Stimulated activated CD8-positive, alpha-beta memory T cell treated with anti-CD3 and anti-CD28 coated beads, Interleukin-4, amount 100 ng/mL, for 48 hours (primary cell): Measurements from ENCODE around the gene CDK17.
"Not testable (repeated sequence)": the region's sequence is repeated elsewhere in the genome, so short reads cannot be mapped to it uniquely, and the experiment has no call there.

Experiments
- DNase-seq: peaks from one replicate; pipeline ENCODE4 v3.0.0-alpha.2; 2020

The CDK17 gene

GRCh38 chr12:96399919-96400630, at the start of gene CDK17:
Gene CDK17 (minus strand): TSS chr12:96400439. CDS start chr12:96334836, 65,603 bp downstream.
- DNase-seq, result peak; percentile 89

DNA sequence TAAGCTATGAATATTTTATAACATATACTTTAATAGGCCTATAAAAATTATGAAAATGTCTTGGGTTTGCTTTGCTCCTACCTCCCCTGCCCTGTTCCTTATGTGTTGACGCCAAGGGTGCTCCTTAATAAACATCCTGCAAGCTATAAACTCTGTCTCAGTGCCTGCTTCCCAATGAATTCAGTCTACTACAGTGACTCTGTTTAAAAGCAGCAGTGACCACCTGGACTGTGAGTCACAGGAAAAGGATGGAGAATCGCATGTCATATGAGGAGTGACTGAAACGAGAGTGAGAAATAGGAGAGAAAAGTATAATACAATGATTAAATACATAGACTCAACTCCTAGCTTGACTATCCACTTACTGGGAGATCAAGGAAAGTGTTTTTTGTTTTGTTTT, 48.1 kb upstream of the CDK17 start:
- DNase-seq, result no peak

DNA sequence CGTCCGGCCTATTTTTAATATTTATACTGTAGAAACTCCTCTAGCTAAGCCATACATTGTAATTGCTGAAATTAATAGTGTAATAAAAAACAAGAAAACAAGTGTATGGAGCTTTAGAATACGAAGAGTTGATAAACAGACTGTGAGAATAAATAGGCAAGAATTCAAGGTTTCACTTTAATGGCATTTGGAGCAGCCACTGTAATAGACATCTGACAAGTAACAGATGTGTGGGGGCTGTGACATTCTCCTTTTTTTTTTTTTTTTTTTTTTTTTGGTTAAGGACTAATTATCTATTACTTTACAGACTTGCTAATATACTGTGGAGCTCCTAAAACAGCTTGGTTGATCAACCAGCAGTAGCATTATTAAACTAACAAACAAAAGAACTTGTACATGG, 47.0 kb upstream of the CDK17 start:
- DNase-seq, result no peak

DNA sequence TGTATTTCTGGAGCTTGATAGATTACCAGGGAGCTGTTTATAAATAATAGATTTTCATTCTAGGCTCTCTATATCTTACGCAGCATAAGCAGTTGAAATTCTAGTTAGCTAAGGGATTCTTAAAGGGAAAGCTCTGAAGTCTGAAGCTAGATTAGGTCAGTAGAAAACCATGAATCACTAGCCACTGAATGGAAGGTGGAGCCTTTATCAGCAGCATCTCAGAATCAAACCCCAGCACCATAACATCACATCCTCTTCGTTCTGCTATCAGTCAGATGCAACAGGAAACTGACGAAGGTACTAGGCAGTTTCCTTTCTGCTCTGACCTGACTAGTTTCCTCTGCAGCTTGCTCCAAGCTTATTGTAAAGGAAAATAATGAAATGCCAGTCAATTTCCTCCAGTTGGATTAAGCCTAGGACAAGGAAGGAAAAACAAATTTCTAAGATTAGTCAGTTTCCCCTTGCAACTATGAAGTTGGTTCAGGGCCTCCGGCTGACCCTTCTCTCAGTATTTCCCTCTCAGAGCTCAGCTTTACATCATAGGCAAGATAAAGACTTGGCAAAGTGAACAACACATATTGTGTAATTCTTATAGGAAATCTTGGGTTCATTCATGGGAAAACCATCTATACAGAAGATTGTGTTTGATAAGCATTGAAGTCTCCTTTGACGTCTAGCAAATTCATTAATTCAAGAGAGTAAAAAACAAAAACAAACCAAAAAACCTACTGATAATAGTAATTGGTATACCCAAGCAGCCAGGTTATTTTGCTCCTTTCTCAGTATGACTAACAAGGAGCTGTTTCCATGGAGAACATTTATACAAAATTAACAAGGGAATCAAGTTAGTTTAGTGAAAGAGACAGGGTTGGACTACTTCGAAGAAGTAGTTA, 45.7 kb upstream of the CDK17 start:
- peak; percentile 41 for DNase-seq

GRCh38 chr12:96444399-96444798, 44.2 kb upstream of the CDK17 start:
- no peak for DNase-seq

DNA sequence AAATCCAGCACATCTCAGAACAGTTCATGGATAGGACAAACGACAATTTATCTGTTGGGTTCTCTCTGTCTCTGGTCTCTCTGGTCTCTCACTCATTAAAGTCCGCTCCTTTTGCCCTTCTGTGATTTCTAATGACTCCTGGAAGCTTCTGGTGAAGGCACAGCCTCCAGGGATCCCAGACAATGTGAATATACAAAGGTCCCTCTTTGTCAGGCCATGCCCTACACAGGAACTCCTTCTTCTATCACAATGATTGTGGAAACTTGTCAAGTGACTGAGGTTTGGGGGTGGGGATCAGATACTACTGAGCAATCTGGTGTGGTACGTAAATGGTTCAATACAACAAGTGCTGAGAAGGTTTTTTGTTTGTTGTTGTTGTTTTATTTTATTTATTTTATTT, 42.7 kb upstream of the CDK17 start:
- DNase-seq, result no peak

- no peak for DNase-seq
Observed at GRCh38 chr12:96441816-96442215, 41.6 kb upstream of the CDK17 start.

DNA sequence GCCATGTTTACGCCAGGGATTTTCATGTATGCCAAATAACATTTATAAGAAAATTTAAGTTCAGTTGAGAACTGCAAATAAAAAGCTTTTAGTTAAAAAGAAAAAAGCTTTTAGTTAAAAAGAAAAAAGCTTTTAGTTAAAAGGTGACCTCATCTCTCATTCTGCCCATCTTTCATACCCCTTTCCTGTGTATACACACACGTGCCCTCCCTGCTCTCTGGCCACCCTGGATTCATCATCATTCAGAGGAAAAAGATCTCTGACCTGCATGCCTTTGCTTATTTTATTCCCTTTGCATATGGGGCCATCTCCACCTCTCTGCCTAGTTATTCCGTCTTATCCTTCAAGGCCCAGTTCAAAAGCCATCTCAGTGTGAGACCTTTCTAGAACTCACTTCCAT, 38.1 kb upstream of the CDK17 start:
- no peak for DNase-seq

- no peak for DNase-seq
Observed at GRCh38 chr12:96437171-96437445, 36.9 kb upstream of the CDK17 start.

GRCh38 chr12:96436366-96437170, 36.3 kb upstream of the CDK17 start:
- DNase-seq, result no peak

DNA sequence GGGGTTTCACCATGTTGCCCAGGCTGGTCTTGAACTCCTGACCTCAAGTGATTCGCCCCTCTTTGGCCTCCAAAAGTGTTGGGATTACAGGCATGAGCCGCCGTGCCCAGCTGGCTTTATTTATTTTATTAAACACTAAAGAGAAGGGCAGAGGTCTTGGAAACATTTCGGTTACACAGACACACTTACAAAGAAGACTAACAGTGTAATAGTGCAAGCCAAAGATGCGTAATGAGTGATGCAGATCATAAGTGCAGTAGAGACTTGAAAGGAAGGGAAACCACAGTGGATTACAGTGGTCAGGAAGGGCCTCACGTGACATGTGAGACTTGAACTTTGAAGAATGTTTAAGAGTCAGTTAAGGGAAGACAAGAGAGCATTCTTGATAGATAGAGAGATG, 33.9 kb upstream of the CDK17 start:
- DNase-seq, result peak; percentile 72

DNA sequence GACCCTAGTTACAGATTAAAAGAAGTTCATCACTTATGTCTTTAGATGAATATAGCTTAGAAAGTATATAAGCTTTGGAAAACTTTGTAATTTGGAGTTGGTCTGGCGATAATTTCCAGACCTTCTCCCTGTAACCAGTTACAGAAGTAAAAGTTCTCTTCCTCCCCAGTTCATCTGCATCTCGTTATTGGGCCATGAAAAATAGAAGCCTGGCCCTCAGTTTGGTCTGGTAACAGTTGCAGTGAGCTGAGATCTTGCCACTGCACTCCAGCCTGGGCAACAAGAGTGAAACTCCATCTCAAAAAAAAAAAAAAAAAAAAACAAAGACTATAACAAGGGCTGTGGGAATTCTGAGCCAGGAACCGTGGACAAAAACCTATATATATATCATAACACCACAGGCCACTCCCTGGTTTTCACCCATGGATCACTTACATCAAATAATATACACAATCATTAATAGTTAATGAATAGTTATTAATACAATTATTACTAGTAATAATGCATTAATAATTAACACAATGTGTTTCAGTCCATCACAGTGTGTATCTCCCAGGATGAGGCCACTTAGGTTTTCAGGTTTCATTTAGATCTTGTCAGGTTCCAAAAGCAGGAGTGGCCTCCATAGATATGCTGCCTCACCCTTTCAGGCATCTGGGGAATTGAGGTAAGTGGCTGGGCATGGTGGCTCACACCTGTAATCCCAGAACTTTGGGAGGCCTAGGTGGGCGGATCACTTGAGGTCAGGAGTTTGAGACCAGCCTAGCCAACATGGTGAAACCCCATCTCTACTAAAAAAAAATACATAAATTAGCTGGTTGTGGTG, 32.5 kb upstream of the CDK17 start:
- not testable (repeated sequence) for DNase-seq

- no peak for DNase-seq
Observed at GRCh38 chr12:96431067-96431466, 30.8 kb upstream of the CDK17 start.

DNA sequence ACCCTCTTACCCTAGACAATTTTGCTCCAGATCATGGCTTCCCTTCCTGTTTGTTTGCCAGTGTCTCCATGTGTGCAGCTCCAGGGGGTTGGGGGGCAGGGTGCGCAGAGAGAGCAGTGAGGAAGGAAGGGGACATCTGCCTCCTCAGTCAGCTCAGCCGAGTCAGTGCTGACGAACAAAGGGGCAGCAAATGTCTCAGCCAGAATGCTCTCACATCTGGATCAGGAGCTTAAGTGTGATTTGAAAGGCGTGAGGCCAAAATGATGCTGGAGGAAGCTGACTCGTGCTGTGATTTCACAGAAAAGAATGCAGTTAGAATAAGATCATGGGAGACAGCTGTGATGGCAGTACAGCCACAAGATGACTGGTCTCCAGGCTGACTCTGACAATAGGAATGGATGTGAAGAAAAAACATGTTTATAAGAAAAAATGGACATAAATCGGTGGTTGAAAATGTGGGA, 27.1 kb upstream of the CDK17 start:
- peak; percentile 58 for DNase-seq

DNA sequence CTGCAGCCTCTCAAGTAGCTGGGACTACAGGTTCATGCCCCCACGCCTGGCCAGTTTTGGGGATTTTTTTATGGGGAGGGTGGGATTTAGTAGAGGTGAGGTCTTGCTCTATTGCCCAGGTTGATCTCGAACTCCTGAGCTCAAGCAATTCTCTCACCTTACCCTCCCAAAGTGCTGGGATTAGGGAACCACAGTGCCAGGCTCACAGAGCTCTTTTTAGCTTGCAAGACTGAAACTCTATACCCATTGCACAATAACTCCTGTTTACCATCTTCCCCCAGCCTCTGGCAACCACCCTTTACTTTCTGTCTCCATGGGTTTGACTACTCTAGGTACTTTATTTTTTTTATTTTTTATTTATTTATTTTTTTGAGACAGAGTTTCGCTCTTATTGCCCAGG, 25.7 kb upstream of the CDK17 start:
- DNase-seq, result no peak

- no peak for DNase-seq
Observed at GRCh38 chr12:96425321-96425720, 25.1 kb upstream of the CDK17 start.

- no peak for DNase-seq
Observed at GRCh38 chr12:96424601-96425000, 24.4 kb upstream of the CDK17 start.

- no peak for DNase-seq
Observed at GRCh38 chr12:96422192-96422591, 22.0 kb upstream of the CDK17 start.

- DNase-seq, result no peak
Observed at GRCh38 chr12:96421014-96421413, 20.8 kb upstream of the CDK17 start.

DNA sequence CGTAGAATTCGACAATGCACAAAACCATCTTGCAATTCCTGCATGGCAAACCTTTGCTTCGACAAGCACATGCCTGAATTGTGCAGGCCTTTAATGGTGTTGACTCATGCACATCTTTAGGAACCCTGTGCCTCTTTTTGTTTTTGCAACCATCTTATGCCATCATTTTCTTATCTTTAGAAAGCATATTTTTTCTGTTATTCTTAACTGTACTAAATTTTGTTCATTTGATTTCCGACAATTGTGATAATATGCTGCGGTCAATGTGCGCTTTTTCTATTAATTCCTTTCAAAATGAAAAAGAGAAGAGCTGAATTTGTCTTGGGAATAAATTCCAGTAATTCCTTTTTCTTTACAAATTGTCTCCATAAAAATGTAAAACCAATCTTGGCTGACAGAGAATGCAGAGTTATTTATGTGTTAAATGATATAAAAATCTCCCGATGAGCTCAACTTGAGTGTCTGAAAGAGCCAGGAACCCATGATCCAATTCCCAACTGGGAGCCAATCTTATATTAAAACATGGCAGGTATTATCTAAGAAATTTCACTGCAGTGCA, 20.1 kb upstream of the CDK17 start:
- no peak for DNase-seq

GRCh38 chr12:96419576-96420276, 19.5 kb upstream of the CDK17 start:
- DNase-seq, result no peak

DNA sequence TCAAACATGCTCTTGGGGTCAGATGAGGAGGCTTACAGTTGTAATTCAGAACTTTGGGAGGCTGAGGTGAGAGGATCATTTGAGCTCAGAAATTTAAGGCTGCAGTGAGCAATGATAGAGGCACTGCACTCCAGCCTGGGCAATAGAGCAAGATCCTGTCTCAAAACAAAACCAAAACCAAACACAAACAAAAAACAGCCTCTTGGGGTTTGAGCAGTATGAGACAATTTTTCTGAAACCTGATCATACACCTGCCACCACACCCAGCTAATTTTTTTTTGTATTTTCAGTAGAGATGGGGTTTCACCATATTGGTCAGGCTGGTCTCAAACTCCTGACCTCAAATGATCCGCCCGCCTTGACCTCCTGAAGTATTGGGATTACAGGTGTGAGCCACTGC, 17.4 kb upstream of the CDK17 start:
- DNase-seq, result not testable (repeated sequence)
